GM21717 (cell line): ENCODE measurements around the gene GPR183.

Experiments
- ATAC-seq: cut with Tn5 transposase; IDR thresholded peaks from one replicate; pipeline ENCODE4 v1.9.1; 2021; ENCODE audit warnings: mild to moderate bottlenecking, moderate library complexity; ENCODE audit not compliant: unreplicated experiment

GPR183 gene

GRCh38 chr13:99313501-99313900 is 6.3 kb upstream of the GPR183 start:
- no peak for ATAC-seq

- no peak for ATAC-seq
Measured at GRCh38 chr13:99312493-99312883, 5.3 kb upstream of the GPR183 start.

- ATAC-seq = no peak
Measured at GRCh38 chr13:99311748-99312492, 4.7 kb upstream of the GPR183 start.

- ATAC-seq = no peak
Measured at GRCh38 chr13:99311137-99311536, 3.9 kb upstream of the GPR183 start.

GRCh38 chr13:99310382-99311031 is 3.3 kb upstream of the GPR183 start:
- peak; percentile 54 for ATAC-seq

- ATAC-seq = no peak
Measured at GRCh38 chr13:99308471-99309087, 1.4 kb upstream of the GPR183 start.

GRCh38 chr13:99307648-99308339 is 595 bp upstream of the GPR183 start:
- ATAC-seq = peak; percentile 47

- ATAC-seq = no peak
Measured at GRCh38 chr13:99305566-99305965, 1.6 kb downstream of the GPR183 start.

GRCh38 chr13:99305158-99305557 is 2.0 kb downstream of the GPR183 start:
- no peak for ATAC-seq

- ATAC-seq = no peak
Measured at GRCh38 chr13:99304541-99304940, 2.7 kb downstream of the GPR183 start.

GRCh38 chr13:99303863-99304521 is 3.2 kb downstream of the GPR183 start:
- ATAC-seq = no peak

- ATAC-seq = no peak
Measured at GRCh38 chr13:99302637-99303505, 4.3 kb downstream of the GPR183 start.

- no peak for ATAC-seq
Measured at GRCh38 chr13:99301913-99302636, 5.1 kb downstream of the GPR183 start.

- ATAC-seq = no peak
Measured at GRCh38 chr13:99301056-99301838, 6.0 kb downstream of the GPR183 start.

- ATAC-seq = no peak
Measured at GRCh38 chr13:99299920-99300341, 7.3 kb downstream of the GPR183 start.

- no peak for ATAC-seq
Measured at GRCh38 chr13:99299256-99299919, 7.8 kb downstream of the GPR183 start.

- no peak for ATAC-seq
Measured at GRCh38 chr13:99298056-99298455, 9.1 kb downstream of the GPR183 start.

- ATAC-seq = no peak
Measured at GRCh38 chr13:99297331-99297730, 9.9 kb downstream of the GPR183 start.
